K562 (cell line): ENCODE data around the gene PRSS12. TPM values are rescaled to one million over a fixed set of nuclear protein-coding genes. Genes with fewer than 3 reads are reported as not detected.

Experiments used
- AFF4 ChIP-seq: sonication (generic); formaldehyde crosslinking; IDR thresholded peaks from 2 replicates; pipeline ENCODE4 v1.8.0; 2023; ENCODE audit warnings: mild to moderate bottlenecking, missing genetic modification reagents
- ATF6 ChIP-seq: sonication (generic); formaldehyde crosslinking; IDR thresholded peaks from 2 replicates; pipeline ENCODE4 v1.4.0; 2020; ENCODE audit warnings: mild to moderate bottlenecking, missing genetic modification reagents
- ATF7 ChIP-seq: fragments of 450-650 bp; IDR thresholded peaks from 2 replicates; pipeline ENCODE4 v1.7.1; 2014; ENCODE audit warnings: mild to moderate bottlenecking, moderate library complexity
- CCNT2 ChIP-seq: IDR thresholded peaks from 2 replicates; pipeline ENCODE4 v1.6.1; 2011; ENCODE audit warnings: borderline replicate concordance, low read depth, mild to moderate bottlenecking, moderate library complexity, mixed read lengths, low read length; ENCODE audit not compliant: insufficient read length; ENCODE audit errors: extremely low read depth
- ESRRA ChIP-seq: fragments of 450-650 bp; IDR thresholded peaks from 2 replicates; pipeline ENCODE4 v1.6.1; 2014; ENCODE audit warnings: low read depth, mild to moderate bottlenecking, moderate library complexity, borderline replicate concordance
- HDAC3 ChIP-seq: fragments of 450-650 bp; IDR thresholded peaks from 2 replicates; pipeline ENCODE4 v1.6.1; 2018; ENCODE audit warnings: borderline replicate concordance, mild to moderate bottlenecking, moderate library complexity; ENCODE audit not compliant: partially characterized antibody
- HES1 ChIP-seq: fragments of 450-650 bp; IDR thresholded peaks from 2 replicates; pipeline ENCODE4 v1.6.1; 2016; ENCODE audit warnings: low read depth, mild to moderate bottlenecking, moderate library complexity
- HNRNPLL ChIP-seq: fragments of 200-400 bp; formaldehyde crosslinking; IDR thresholded peaks from 2 replicates; pipeline ENCODE4 v1.6.1; 2017; ENCODE audit warnings: low read length, low read depth, mild to moderate bottlenecking; ENCODE audit not compliant: poor library complexity, severe bottlenecking
- NCOR1 ChIP-seq: fragments of 450-650 bp; IDR thresholded peaks from 2 replicates; pipeline ENCODE4 v1.6.1; 2016; ENCODE audit warnings: mild to moderate bottlenecking, moderate library complexity
- SMARCE1 ChIP-seq: fragments of 450-650 bp; IDR thresholded peaks from 2 replicates; pipeline ENCODE4 v1.7.1; 2016; ENCODE audit warnings: mild to moderate bottlenecking
- SNRNP70 ChIP-seq: fragments of 200-400 bp; formaldehyde crosslinking; optimal IDR thresholded peaks from 2 replicates; pipeline ENCODE3; 2017; ENCODE audit warnings: low read depth, low read length
- TAF15 ChIP-seq: fragments of 200-400 bp; formaldehyde crosslinking; IDR thresholded peaks from 2 replicates; pipeline ENCODE4 v1.6.1; 2017; ENCODE audit warnings: mild to moderate bottlenecking, low read depth, low read length, moderate library complexity
- TBL1XR1 ChIP-seq, 2 experiments: IDR thresholded peaks; 2 replicates each; pipeline ENCODE4 v1.6.1; 2012; ENCODE audit warnings: improper control_type of control experiment in 2 of 2, low read length in 2 of 2, mild to moderate bottlenecking in 1 of 2
- TCF7 ChIP-seq: sonication (generic); IDR thresholded peaks from 2 replicates; pipeline ENCODE4 v1.6.1; 2016; ENCODE audit warnings: antibody characterized with exemption, borderline replicate concordance
- ZBTB2 ChIP-seq: fragments of 450-650 bp; IDR thresholded peaks from 2 replicates; pipeline ENCODE4 v1.6.1; 2016; ENCODE audit warnings: antibody characterized with exemption
- ZBTB7A ChIP-seq: IDR thresholded peaks from 2 replicates; pipeline ENCODE4 v1.6.1; 2011; ENCODE audit warnings: low read depth, mild to moderate bottlenecking, low read length, moderate library complexity, borderline replicate concordance; ENCODE audit not compliant: control insufficient read depth
- ZNF511 ChIP-seq: sonication (generic); formaldehyde crosslinking; IDR thresholded peaks from 2 replicates; pipeline ENCODE4 v1.8.0; 2022; ENCODE audit warnings: mild to moderate bottlenecking, missing genetic modification reagents
- polyA plus RNA-seq, 8 experiments: library from polyadenylated mRNA; depleted of rRNA in 4 of 8; stranded (reverse) in 5 of 8; unstranded in 3 of 8; fragments of >200 nt; fragmentation: Nextera tagmentation in 2 of 8; fragmentation: Illumina TruSeq in 1 of 8; extraction: Ambion mirVana in 2 of 8; extraction: Trizol in 1 of 8; gene quantifications; 2 replicates each; pipeline versions ENCODE4 v1.2.1 to v1.2.3, GENCODE V29; 2011 to 2014; ENCODE audit warnings: inconsistent platforms in 1 of 8, missing spikeins in 1 of 8
- total RNA-seq, 7 experiments: library from RNA; depleted of rRNA in 6 of 7; stranded (reverse); fragments of >200 nt in 6 of 7; fragmentation: Illumina TruSeq in 2 of 7; extraction: Trizol in 2 of 7; gene quantifications; 2 replicates each; pipeline versions ENCODE4 v1.2.1 to v1.2.3, GENCODE V29; 2011 to 2021; ENCODE audit warnings: low replicate concordance in 1 of 7

Gene PRSS12
- total and polyA plus RNA-seq, 9 of the 15 experiments (the other 6 are each of a cell fraction or from before 2014, with no cell fraction given), result 0.06 to 0.11 (median 0.09) TPM; not detected in 6

GRCh38 chr4:118278473-118279274, 74.1 kb downstream of the PRSS12 start (continued):
- 0 out of 2 replicates have a peak, but pooled peaks have one; percentile 57 for TF ChIP-seq ATF6 (CRISPR knock-in tag)
- TF ChIP-seq ESRRA, result 0 out of 2 replicates have a peak, but pooled peaks have one; percentile 27
- peak; percentile 88 for TF ChIP-seq HNRNPLL
- no peak; the same call in 1 of the 2 replicates for TF ChIP-seq ZNF511 (CRISPR knock-in tag)
- peak; percentile 37 for TF ChIP-seq NCOR1
- peak; percentile 74 for TF ChIP-seq ZBTB7A
- peak; percentile 88 for TF ChIP-seq ATF7
- TF ChIP-seq HDAC3, result peak; percentile 50
- TF ChIP-seq SMARCE1, result no peak
- peak; percentile 68 for TF ChIP-seq CCNT2
- peak; percentile 99 for TF ChIP-seq SNRNP70
- peak; percentile 79 for TF ChIP-seq ZBTB2
- peak; percentile 91; the same call in 1 of the 2 replicates for TF ChIP-seq TAF15
- TF ChIP-seq TCF7, result 0 out of 2 replicates have a peak, but pooled peaks have one; percentile 48
- TF ChIP-seq AFF4 (CRISPR knock-in tag), result peak; percentile 85; the same call in 1 of the 2 replicates
- TF ChIP-seq TBL1XR1 (IDR thresholded peaks at IDR 0.05; ENCODE audit: low read length in 2 of 2), result 0 out of 4 replicates have a peak, but pooled peaks of 1 of the 2 experiments have one; percentile 26
- TF ChIP-seq HES1, result 0 out of 2 replicates have a peak, but pooled peaks have one; percentile 29
